Esophagus muscularis mucosa (tissue), 4 donors: ENCODE results near the gene MEX3A. TPM values are rescaled to one million over a fixed set of nuclear protein-coding genes. Genes with fewer than 3 reads are reported as not detected.

Source experiments
- DNase-seq: peaks from one replicate; pipeline ENCODE4 v3.0.0-alpha.2; 2017; ENCODE audit errors: extremely low spot score
- H3K27ac ChIP-seq, 4 donors: fragments of 200-600 bp; sonication (generic); replicated peaks in 1 of 4; 1 replicate in 3 of 4; 2 replicates in 1 of 4; pipeline ENCODE4 v1.5.1; 2016 to 2019; ENCODE audit warnings: mild to moderate bottlenecking in 1 of 4
- H3K27me3 ChIP-seq, 4 donors: fragments of 200-600 bp; sonication (generic); one replicate each; pipeline versions ENCODE4 v1.5.1 to v1.6.0; 2016 to 2019
- H3K36me3 ChIP-seq, 4 donors: fragments of 200-600 bp; sonication (generic); one replicate each; pipeline ENCODE4 v1.5.1; 2016 to 2019
- H3K4me1 ChIP-seq, 4 donors: fragments of 200-600 bp; sonication (generic); one replicate each; pipeline ENCODE4 v1.5.1; 2016 to 2019
- H3K4me3 ChIP-seq, 4 donors: fragments of 200-600 bp; sonication (generic); 1 replicate in 2 of 4; 2 replicates in 2 of 4; pipeline ENCODE4 v1.5.1; 2016 to 2019; ENCODE audit warnings: mild to moderate bottlenecking in 4 of 4, moderate library complexity in 1 of 4
- H3K9me3 ChIP-seq, 4 donors: fragments of 200-600 bp; sonication (generic); 1 replicate in 3 of 4; 2 replicates in 1 of 4; pipeline ENCODE4 v1.5.1; 2016 to 2019
- EP300 ChIP-seq: sonication (generic); formaldehyde crosslinking; IDR thresholded peaks from one replicate; pipeline ENCODE4 v1.6.1; 2017; ENCODE audit warnings: antibody characterized with exemption
- POLR2A ChIP-seq: fragments of 450-650 bp; IDR thresholded peaks from one replicate; pipeline ENCODE4 v1.6.1; 2017; ENCODE audit warnings: antibody characterized with exemption, moderate library complexity, mild to moderate bottlenecking, low read depth
- POLR2AphosphoS5 ChIP-seq, 2 donors: sonication (generic); formaldehyde crosslinking; IDR thresholded peaks; one replicate each; pipeline ENCODE4 v1.6.1; 2017; ENCODE audit warnings: antibody characterized with exemption in 2 of 2
- WGBS: methylation state at CpG from one replicate; pipeline ENCODE4 v1.1.5; 2018; 5-methylcytosine and 5-hydroxymethylcytosine counted together
- intact Hi-C: fragments of 100-400 bp; cut with DNase I; formaldehyde crosslinking; loops from one replicate; pipeline ENCODE4 v1.15.1; 2023
- total RNA-seq, 4 donors: library from RNA; depleted of rRNA; stranded (reverse); fragments of >200 nt; gene quantifications; one replicate each; pipeline versions ENCODE4 v1.1.0 to v1.2.1, GENCODE V29; 2016
- TF ChIP-seq, protein P1 (sequence below), 3 experiments: fragments of 200-600 bp in 2 of 3; fragments of 450-650 bp in 1 of 3; sonication (generic) in 2 of 3; IDR thresholded peaks; one replicate each; pipeline ENCODE4 v1.5.1; 2017 to 2019; ENCODE audit warnings: antibody characterized with exemption in 3 of 3, mild to moderate bottlenecking in 2 of 3, moderate library complexity in 1 of 3

Gene MEX3A
- total RNA-seq, 4 donors from 2014 or later = under 0.01 to 1.6 (median 0.66) TPM

GRCh38 chr1:156124557-156125483, 42.6 kb upstream of the MEX3A start:
- 44% methylated on average over 13 of the region's 17 CpGs for WGBS
- DNase-seq = no peak
- Histone ChIP-seq H3K4me3 (peak overlapping the region; percentile 46 to 69 (median 58)), H3K4me1 (peaks cover 95 to 100% (median 100%) of the 10 kb centered on the region in 4 donors), H3K9me3 (no peaks in the 10 kb centered on the region), H3K27ac (peak overlapping the region; percentile 92 to 100 (median 96)), H3K27me3 (no peaks in the 10 kb centered on the region), H3K36me3 (peaks cover 0 to 13% (median 0%) of the 10 kb centered on the region in 4 donors)
- TF ChIP-seq, protein P1, sequence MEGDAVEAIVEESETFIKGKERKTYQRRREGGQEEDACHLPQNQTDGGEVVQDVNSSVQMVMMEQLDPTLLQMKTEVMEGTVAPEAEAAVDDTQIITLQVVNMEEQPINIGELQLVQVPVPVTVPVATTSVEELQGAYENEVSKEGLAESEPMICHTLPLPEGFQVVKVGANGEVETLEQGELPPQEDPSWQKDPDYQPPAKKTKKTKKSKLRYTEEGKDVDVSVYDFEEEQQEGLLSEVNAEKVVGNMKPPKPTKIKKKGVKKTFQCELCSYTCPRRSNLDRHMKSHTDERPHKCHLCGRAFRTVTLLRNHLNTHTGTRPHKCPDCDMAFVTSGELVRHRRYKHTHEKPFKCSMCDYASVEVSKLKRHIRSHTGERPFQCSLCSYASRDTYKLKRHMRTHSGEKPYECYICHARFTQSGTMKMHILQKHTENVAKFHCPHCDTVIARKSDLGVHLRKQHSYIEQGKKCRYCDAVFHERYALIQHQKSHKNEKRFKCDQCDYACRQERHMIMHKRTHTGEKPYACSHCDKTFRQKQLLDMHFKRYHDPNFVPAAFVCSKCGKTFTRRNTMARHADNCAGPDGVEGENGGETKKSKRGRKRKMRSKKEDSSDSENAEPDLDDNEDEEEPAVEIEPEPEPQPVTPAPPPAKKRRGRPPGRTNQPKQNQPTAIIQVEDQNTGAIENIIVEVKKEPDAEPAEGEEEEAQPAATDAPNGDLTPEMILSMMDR (IDR thresholded peaks at IDR 0.05) = no peak
- TF ChIP-seq POLR2AphosphoS5 (IDR thresholded peaks at IDR 0.05) (peak in 1 of 2 donors; percentile 62), EP300 (no peak), POLR2A (no peak)
- intact Hi-C loops = no loop called here

GRCh38 chr1:156123356-156124196, 41.3 kb upstream of the MEX3A start:
- no peaks in the 10 kb centered on the region for H3K27me3 ChIP-seq
- H3K9me3 ChIP-seq = no peaks in the 10 kb centered on the region
- peaks cover 0 to 19% (median 0%) of the 10 kb centered on the region in 4 donors for H3K36me3 ChIP-seq
- intact Hi-C loops = no loop called here
- peak; percentile 99 for DNase-seq
- H3K27ac ChIP-seq = peak overlapping the region; percentile 92 to 100 (median 96)
- peaks cover 95 to 100% (median 100%) of the 10 kb centered on the region in 4 donors for H3K4me1 ChIP-seq
- H3K4me3 ChIP-seq = peak overlapping the region; percentile 46 to 69 (median 58)
- TF ChIP-seq, protein P1 (IDR thresholded peaks at IDR 0.05) = peak in 2 of 3 experiments; percentile 23 to 38
- TF ChIP-seq EP300 (no peak), POLR2A (peak; percentile 73), POLR2AphosphoS5 (IDR thresholded peaks at IDR 0.05) (peak in 1 of 2 donors; percentile 94)
- WGBS = 0% methylated on average over 9 of the region's 14 CpGs

- Histone ChIP-seq H3K9me3 (no peaks in the 10 kb centered on the region), H3K27me3 (no peaks in the 10 kb centered on the region), H3K27ac (peak overlapping the region; percentile 92 to 100 (median 96)), H3K4me1 (peaks cover 91 to 100% (median 100%) of the 10 kb centered on the region in 4 donors), H3K4me3 (peak overlapping the region; percentile 46 to 69 (median 58)), H3K36me3 (peaks cover 0 to 19% (median 0%) of the 10 kb centered on the region in 4 donors)
- 17% methylated on average over 12 of the region's 14 CpGs for WGBS
- intact Hi-C loops = no loop called here
- TF ChIP-seq, protein P1 (IDR thresholded peaks at IDR 0.05) = no peak
- peak in 1 of 2 donors; percentile 77 for TF ChIP-seq POLR2AphosphoS5 (IDR thresholded peaks at IDR 0.05)
- DNase-seq = no peak
These were observed 40.5 kb upstream of the MEX3A start for GRCh38 chr1:156122519-156123355.

- TF ChIP-seq EP300 (no peak), POLR2AphosphoS5 (IDR thresholded peaks at IDR 0.05) (no peak), POLR2A (no peak)
- TF ChIP-seq, protein P1 (IDR thresholded peaks at IDR 0.05) = no peak
- Histone ChIP-seq H3K4me1 (peaks cover 91 to 100% (median 100%) of the 10 kb centered on the region in 4 donors), H3K36me3 (peaks cover 0 to 19% (median 0%) of the 10 kb centered on the region in 4 donors), H3K4me3 (peak overlapping the region; percentile 46 to 69 (median 58)), H3K27me3 (no peaks in the 10 kb centered on the region), H3K27ac (peak overlapping the region; percentile 92 to 100 (median 96)), H3K9me3 (no peaks in the 10 kb centered on the region)
- WGBS = 36% methylated on average over 4 of the region's 4 CpGs
- no peak for DNase-seq
- intact Hi-C loops = no loop called here
These were observed 39.8 kb upstream of the MEX3A start for GRCh38 chr1:156122086-156122485.
